Activated naive CD4-positive, alpha-beta T cell treated with anti-CD3 and anti-CD28 coated beads, Interleukin-2, amount 10 ng/mL, durations not matched to agents 7 days and 5 days (primary cell): ENCODE data around the gene GPR146.

Experiments
- CTCF ChIA-PET: fragments of 350-600 bp; sonication (Branson Sonifier 250); formaldehyde crosslinking; loops from one replicate; lab custom pipeline; 2021; ENCODE audit warnings: antibody characterized with exemption; lab: Charles Lee
- DNase-seq: peaks from one replicate; pipeline ENCODE4 v3.0.0-alpha.2; 2020
- H3K27ac Mint-ChIP-seq: one replicate; pipeline ENCODE4 v1.8.0; 2021; ENCODE audit warnings: mild to moderate bottlenecking, moderate library complexity, mixed read lengths
- H3K27me3 Mint-ChIP-seq: one replicate; pipeline ENCODE4 v1.8.0; 2021; ENCODE audit warnings: mild to moderate bottlenecking, mixed read lengths
- H3K36me3 Mint-ChIP-seq: one replicate; pipeline ENCODE4 v1.8.0; 2021; ENCODE audit warnings: mixed read lengths
- H3K4me1 Mint-ChIP-seq: one replicate; pipeline ENCODE4 v1.8.0; 2021; ENCODE audit warnings: mixed read lengths
- H3K4me3 Mint-ChIP-seq: one replicate; pipeline ENCODE4 v1.8.0; 2021; ENCODE audit warnings: mild to moderate bottlenecking, moderate library complexity, mixed read lengths
- H3K9me3 Mint-ChIP-seq: one replicate; pipeline ENCODE4 v1.8.0; 2021; ENCODE audit warnings: mixed read lengths

The GPR146 gene

GRCh38 chr7:1004018-1004852, 40.1 kb upstream of the GPR146 start:
- peaks cover 1% of the 10 kb centered on the region for H3K36me3 Mint-ChIP-seq
- DNase-seq: no peak
- H3K27ac Mint-ChIP-seq: no peak overlapping the region
- CTCF ChIA-PET: interaction anchor here (1.4 kb wide), 1 partner anchor 11 kb away, joined by 5 read pairs; no protein-coding TSS in a partner anchor
- no peaks in the 10 kb centered on the region for H3K4me1 Mint-ChIP-seq
- no peaks in the 10 kb centered on the region for H3K27me3 Mint-ChIP-seq
- H3K4me3 Mint-ChIP-seq: no peak overlapping the region
- no peaks in the 10 kb centered on the region for H3K9me3 Mint-ChIP-seq

GRCh38 chr7:1005303-1005702, 39.0 kb upstream of the GPR146 start:
- CTCF ChIA-PET: interaction anchor here (1.4 kb wide), 1 partner anchor 12 kb away, joined by 5 read pairs; no protein-coding TSS in a partner anchor
- no peak for DNase-seq
- Mint-ChIP-seq H3K27ac (no peak overlapping the region), H3K4me1 (no peaks in the 10 kb centered on the region), H3K27me3 (no peaks in the 10 kb centered on the region), H3K36me3 (peaks cover 1% of the 10 kb centered on the region), H3K9me3 (no peaks in the 10 kb centered on the region), H3K4me3 (no peak overlapping the region)

- no peak for DNase-seq
- Mint-ChIP-seq H3K36me3 (peaks cover 1% of the 10 kb centered on the region), H3K27me3 (no peaks in the 10 kb centered on the region), H3K9me3 (no peaks in the 10 kb centered on the region), H3K4me3 (no peak overlapping the region), H3K4me1 (peaks cover 6% of the 10 kb centered on the region), H3K27ac (no peak overlapping the region)
- CTCF ChIA-PET: interaction anchor here (2.8 kb wide), 1 partner anchor 15 kb away, joined by 8 read pairs; no protein-coding TSS in a partner anchor
These were observed 36.4 kb upstream of the GPR146 start for GRCh38 chr7:1007901-1008300.

DNA sequence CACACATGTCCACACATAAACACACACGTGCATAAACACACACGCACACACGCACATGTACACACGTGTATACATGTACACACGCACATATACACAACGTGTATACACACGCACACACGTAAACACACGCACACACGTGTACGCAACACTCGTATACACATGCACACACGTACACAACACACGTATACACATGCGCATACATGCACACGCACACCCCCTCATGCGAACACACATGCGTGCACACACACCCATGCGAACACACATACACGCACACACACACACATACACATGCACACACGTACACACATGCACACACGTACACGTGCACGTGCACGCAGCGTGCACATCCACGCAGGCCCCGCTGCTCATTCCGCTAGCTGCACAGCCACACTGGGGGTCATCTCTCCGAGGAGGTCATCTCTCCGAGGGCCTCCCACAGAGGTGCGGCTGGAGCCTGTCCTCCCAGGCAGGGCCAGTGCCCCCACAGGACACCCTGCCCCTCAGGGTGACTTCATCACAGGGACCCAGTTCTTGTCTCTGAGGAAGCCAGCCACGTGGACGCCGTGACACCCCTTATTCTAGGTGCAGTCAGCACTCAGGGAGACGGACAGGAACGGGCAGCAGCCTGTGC, 35.5 kb upstream of the GPR146 start:
- H3K4me3 Mint-ChIP-seq: no peak overlapping the region
- H3K27ac Mint-ChIP-seq: no peak overlapping the region
- CTCF ChIA-PET: interaction anchor here (2.8 kb wide), 1 partner anchor 16 kb away, joined by 8 read pairs; no protein-coding TSS in a partner anchor

GRCh38 chr7:1009747-1010146, 34.6 kb upstream of the GPR146 start:
- DNase-seq: no peak
- Mint-ChIP-seq H3K27me3 (no peaks in the 10 kb centered on the region), H3K36me3 (peaks cover 1% of the 10 kb centered on the region), H3K27ac (no peak overlapping the region), H3K4me3 (no peak overlapping the region), H3K4me1 (peaks cover 6% of the 10 kb centered on the region), H3K9me3 (no peaks in the 10 kb centered on the region)
- CTCF ChIA-PET: no interaction called here

More for the DNA sequence above, 35.5 kb upstream of the GPR146 start:
- Mint-ChIP-seq H3K4me1 (peaks cover 6% of the 10 kb centered on the region), H3K27me3 (no peaks in the 10 kb centered on the region), H3K36me3 (peaks cover 1% of the 10 kb centered on the region), H3K9me3 (no peaks in the 10 kb centered on the region)
- DNase-seq: no peak

DNA sequence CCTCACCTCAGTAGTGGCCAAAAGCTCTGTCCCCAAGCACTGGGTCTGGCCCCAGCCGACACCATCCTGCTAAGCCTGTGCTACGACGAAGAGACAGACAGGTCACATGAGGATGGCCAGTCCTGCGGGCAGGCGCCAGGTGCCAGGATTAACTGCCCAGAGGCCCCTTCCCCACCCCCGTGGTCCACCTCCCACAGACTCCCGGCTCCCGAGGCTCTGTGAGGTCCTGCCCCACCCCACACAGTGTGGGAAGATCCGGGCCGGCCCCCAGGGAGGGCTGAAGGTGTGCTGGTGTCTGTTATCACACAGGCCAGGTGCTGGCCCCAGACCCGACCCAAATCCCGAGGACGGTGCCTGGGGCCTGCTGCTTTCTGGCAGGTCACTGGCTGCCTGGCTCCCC, 34.1 kb upstream of the GPR146 start:
- CTCF ChIA-PET: no interaction called here
- no peak for DNase-seq
- no peaks in the 10 kb centered on the region for H3K27me3 Mint-ChIP-seq
- H3K4me3 Mint-ChIP-seq: no peak overlapping the region
- H3K27ac Mint-ChIP-seq: no peak overlapping the region
- H3K36me3 Mint-ChIP-seq: peaks cover 1% of the 10 kb centered on the region
- H3K9me3 Mint-ChIP-seq: no peaks in the 10 kb centered on the region
- peaks cover 6% of the 10 kb centered on the region for H3K4me1 Mint-ChIP-seq

- DNase-seq: no peak
- peaks cover 6% of the 10 kb centered on the region for H3K4me1 Mint-ChIP-seq
These were observed 32.9 kb upstream of the GPR146 start for GRCh38 chr7:1011297-1012003.

GRCh38 chr7:1012004-1012715, 32.2 kb upstream of the GPR146 start:
- no peak for DNase-seq
- H3K4me1 Mint-ChIP-seq: peaks cover 6% of the 10 kb centered on the region
- CTCF ChIA-PET: interaction anchor here (0.5 kb wide), 1 partner anchor 19 kb away, joined by 3 read pairs; no protein-coding TSS in a partner anchor
- H3K9me3 Mint-ChIP-seq: peaks cover 2% of the 10 kb centered on the region
- H3K36me3 Mint-ChIP-seq: peaks cover 1% of the 10 kb centered on the region
- H3K27ac Mint-ChIP-seq: no peak overlapping the region
- no peak overlapping the region for H3K4me3 Mint-ChIP-seq
- H3K27me3 Mint-ChIP-seq: no peaks in the 10 kb centered on the region

More at GRCh38 chr7:1011297-1012003, 32.9 kb upstream of the GPR146 start:
- H3K4me3 Mint-ChIP-seq: no peak overlapping the region
- CTCF ChIA-PET: interaction anchor here (0.5 kb wide), 1 partner anchor 18 kb away, joined by 3 read pairs; no protein-coding TSS in a partner anchor
- no peak overlapping the region for H3K27ac Mint-ChIP-seq
- H3K27me3 Mint-ChIP-seq: no peaks in the 10 kb centered on the region
- H3K9me3 Mint-ChIP-seq: peaks cover 2% of the 10 kb centered on the region
- H3K36me3 Mint-ChIP-seq: peaks cover 1% of the 10 kb centered on the region

DNA sequence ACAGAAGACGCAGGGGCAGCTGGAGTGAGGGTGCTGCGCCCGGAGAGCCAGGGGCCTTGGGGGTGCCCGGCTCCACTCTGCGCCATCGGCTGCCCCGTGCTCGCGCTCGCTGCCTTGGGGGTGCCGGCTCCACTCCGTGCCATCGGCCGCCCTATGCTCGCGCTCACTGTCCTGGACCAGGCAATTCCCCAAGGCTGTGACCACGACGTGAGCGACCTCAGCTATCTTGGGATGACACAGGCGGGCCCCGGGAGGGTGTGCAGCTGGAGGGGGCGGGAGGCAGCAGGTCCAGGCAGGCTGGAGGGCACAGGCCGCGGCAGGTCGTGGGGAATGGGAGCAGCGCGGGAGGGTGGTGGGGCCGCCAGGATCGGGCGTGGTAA, 31.6 kb upstream of the GPR146 start:
- peaks cover 6% of the 10 kb centered on the region for H3K4me1 Mint-ChIP-seq
- H3K9me3 Mint-ChIP-seq: peaks cover 2% of the 10 kb centered on the region
- H3K4me3 Mint-ChIP-seq: no peak overlapping the region
- H3K27ac Mint-ChIP-seq: no peak overlapping the region
- H3K36me3 Mint-ChIP-seq: peaks cover 1% of the 10 kb centered on the region
- no peaks in the 10 kb centered on the region for H3K27me3 Mint-ChIP-seq
- CTCF ChIA-PET: no interaction called here
- DNase-seq: no peak

- peaks cover 15% of the 10 kb centered on the region for H3K4me1 Mint-ChIP-seq
- CTCF ChIA-PET: no interaction called here
These were observed 30.8 kb upstream of the GPR146 start for GRCh38 chr7:1013581-1013980.

DNA sequence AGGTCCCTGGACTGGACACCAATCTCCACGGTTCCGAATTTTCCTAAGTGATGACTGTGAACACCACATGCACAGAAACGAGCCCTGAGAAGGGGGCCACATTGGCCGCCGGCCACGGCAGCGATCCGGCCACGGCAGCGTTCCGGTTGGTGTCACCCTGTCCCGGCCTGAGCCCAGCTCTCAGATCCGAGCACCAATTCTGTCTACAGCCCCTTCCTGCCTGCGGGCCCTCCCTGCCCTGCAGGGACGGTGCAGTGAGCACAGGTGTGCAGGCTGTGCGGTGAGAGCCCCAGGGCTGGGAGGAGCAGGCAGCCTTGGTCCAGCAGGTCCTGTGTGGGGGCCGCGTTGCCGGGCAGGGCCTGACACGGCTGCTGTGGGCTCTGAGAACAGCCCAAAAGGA, 29.7 kb upstream of the GPR146 start:
- peaks cover 2% of the 10 kb centered on the region for H3K9me3 Mint-ChIP-seq
- DNase-seq: no peak
- no peak overlapping the region for H3K27ac Mint-ChIP-seq
- H3K36me3 Mint-ChIP-seq: peaks cover 8% of the 10 kb centered on the region
- H3K4me3 Mint-ChIP-seq: no peak overlapping the region
- H3K4me1 Mint-ChIP-seq: peaks cover 15% of the 10 kb centered on the region
- H3K27me3 Mint-ChIP-seq: no peaks in the 10 kb centered on the region
- CTCF ChIA-PET: no interaction called here

More at GRCh38 chr7:1013581-1013980, 30.8 kb upstream of the GPR146 start:
- Mint-ChIP-seq H3K9me3 (peaks cover 2% of the 10 kb centered on the region), H3K36me3 (peaks cover 8% of the 10 kb centered on the region), H3K27me3 (no peaks in the 10 kb centered on the region), H3K27ac (no peak overlapping the region), H3K4me3 (no peak overlapping the region)
- DNase-seq: no peak

DNA sequence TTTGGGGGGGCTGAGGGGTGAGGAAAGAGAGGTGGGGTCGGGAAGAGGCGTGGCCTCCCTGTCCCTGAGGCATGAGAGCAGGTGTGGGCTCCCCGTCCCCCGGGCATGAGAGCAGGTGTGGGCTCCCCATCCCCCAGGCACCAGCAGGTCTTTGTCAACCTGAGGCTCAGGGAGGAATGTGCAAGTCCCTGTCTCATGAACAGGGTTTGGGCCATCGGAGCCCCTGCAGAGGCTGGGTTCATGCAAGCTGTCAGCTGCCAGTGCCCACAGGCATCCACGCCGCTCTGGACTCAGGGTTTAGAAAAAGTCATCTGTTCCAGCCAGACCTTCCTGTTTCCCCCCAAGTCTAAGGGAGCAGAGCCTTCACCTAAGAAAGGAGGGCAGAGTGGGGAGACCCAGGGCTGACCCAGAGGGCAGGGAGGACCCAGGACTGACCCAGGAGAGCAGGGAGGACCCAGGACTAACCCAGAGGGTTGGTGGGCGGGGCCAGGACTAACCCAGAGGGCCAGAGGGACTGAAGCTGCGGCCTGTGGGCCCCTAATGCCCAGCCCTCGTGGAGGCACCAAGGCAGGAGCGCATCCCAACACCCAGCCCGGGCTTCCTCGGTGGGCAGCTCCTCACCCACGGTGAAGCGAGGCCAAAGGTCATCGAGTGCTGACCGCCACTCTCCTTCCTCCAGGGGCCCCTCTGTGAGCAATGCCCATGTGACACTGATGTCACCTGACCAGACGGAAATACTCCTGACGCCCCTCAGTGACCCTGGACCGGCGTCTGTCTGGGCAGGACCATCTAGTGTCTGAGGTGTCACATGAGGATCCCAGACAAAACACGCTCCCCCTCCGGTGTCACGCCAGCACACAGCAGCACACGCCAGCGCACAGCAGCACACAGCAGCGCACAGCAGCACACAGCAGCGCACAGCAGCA, 28.9 kb upstream of the GPR146 start:
- CTCF ChIA-PET: no interaction called here
- no peak for DNase-seq
- Mint-ChIP-seq H3K36me3 (peaks cover 8% of the 10 kb centered on the region), H3K4me3 (no peak overlapping the region), H3K27me3 (no peaks in the 10 kb centered on the region), H3K27ac (no peak overlapping the region), H3K4me1 (peaks cover 15% of the 10 kb centered on the region), H3K9me3 (peaks cover 2% of the 10 kb centered on the region)
